Measurements from ENCODE around the gene CMIP. TPM values are rescaled to one million over a fixed set of nuclear protein-coding genes. Genes with fewer than 3 reads are reported as not detected.

The CMIP gene
- 3.7 TPM in 2 replicates for total RNA-seq

GRCh38 chr16:81444448-81445121 is at the start of gene CMIP:
TSS of gene CMIP (plus strand) at chr16:81444808.

Other genes with a start within 250 kb of the CMIP start
- gene BCO1, start 206.1 kb upstream of the CMIP start, total RNA-seq = not detected in 2 replicates
- gene GAN, start 129.8 kb upstream of the CMIP start, total RNA-seq = 2.5 and 4.3 TPM in 2 replicates